ENCODE measurements around the gene TGM5.
"Not testable (repeated sequence)": the region's sequence is repeated elsewhere in the genome, so short reads cannot be mapped to it uniquely, and the experiment has no call there.

The TGM5 gene

DNA sequence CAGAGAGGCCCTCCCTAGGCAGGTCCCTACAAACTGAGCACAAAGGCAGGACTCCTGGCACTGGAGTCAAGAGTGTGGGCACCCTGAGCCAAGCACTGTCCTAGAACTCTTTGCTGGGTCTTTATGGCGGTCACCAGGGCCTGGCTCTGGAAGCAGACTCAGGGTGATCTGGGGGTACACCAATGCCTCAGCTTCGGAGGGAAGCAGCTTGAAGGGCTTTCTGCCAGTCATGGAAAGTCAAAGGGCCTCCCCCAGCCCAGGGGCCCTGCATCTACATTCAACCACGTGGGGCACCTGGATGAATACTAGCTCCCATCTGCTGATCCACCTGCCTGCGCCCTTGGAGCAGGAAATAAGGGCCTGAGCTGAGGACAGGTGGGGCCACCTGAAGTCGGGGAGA, 53.3 kb downstream of the TGM5 start:
- no peak for DNase-seq

- DNase-seq = no peak
Measured at GRCh38 chr15:43212951-43213350, 53.8 kb downstream of the TGM5 start.

DNA sequence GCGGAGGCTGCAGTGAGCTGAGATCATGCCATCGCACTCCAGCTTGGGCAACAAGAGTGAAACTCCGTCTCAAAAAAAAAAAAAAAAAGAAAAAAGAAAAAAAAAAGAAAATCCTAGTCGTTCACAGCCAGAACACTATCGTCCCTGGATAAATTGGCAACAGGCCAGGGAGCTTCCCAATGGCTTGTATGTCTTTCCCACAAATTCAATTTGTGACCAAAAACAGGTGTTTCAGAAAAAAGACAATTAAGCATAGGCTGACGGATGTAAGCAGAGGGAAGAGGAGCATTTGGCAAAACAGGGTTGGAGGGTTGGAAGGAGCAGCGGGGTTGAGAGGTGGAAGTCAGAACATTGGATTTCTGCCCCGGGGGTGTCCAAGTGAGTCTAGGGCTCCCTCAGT, 54.4 kb downstream of the TGM5 start:
- DNase-seq = no peak

DNA sequence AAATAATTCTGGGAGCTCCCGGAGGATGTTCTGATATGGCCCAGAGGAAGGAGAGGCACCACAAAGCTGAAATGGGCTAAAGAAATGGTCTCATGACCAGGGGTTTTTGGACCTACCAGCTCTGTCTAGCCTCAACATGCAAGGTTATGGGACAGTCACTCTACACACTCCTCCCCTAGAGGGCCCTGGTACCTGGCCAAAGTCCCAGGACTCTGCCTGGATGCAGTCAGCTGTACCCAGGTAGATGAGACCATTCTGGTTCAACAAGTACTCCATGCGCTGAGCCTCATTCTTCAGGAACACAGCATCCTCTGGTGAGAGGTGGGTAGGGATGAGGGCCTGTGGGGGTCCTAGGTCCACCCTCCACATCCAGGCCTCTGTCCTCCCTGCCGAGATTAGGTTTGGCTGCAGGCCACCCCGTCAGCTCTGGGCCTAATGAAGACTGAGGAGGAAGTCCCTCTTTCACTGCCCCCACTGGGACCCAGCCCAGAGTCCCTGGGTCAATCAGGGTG, 55.4 kb downstream of the TGM5 start:
- DNase-seq = no peak

DNA sequence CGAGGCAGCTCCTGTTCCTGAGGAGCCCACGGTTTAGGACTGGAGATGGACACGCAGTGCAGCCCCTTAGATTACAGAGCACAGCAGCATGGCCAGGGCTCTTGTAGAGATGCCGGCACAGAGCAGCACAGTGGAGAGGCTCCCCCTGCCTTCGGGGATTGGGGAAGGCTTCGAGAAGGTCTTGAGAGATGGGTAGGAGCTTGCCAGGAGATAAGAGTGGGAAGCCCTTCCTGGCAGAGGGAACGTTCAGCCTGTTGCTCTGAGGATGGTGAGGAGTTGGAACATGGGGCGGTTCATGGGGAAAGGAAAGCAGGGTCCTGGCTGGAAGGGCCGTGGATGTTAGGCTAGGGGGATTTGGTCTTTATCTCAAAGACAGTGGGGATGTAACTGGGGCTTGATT, 55.9 kb downstream of the TGM5 start:
- no peak for DNase-seq

DNA sequence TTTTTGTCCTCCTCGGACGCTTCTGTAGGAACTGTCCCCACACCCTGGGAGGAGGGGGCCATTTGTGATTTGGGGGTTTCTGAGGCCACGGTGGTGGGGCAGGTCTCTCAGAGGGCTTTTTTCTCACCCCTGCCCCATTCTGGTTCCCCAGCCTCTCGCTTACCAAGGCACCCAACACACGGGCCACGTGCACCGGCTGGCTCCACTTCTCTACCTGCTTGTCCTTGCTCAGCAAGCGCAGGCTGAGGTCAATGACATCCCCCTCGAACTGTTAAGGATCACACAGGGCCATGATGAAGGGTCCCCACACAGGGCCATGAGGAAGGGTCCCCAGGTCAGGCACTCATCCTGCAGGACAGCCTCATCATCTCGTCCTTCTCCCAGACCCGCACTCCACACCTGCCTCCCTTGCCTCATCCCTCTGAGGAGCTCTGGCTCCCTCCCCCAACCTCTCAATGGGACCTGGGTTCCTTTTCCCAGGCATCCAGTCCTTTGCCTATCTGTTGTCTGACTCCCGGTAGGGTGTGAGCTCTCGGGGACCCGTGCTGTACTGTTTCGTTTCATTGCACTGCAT, 56.5 kb downstream of the TGM5 start:
- no peak for DNase-seq

GRCh38 chr15:43209059-43209824, 57.5 kb downstream of the TGM5 start:
- no peak for DNase-seq

- no peak for DNase-seq
Measured at GRCh38 chr15:43208052-43209002, 58.4 kb downstream of the TGM5 start.

DNA sequence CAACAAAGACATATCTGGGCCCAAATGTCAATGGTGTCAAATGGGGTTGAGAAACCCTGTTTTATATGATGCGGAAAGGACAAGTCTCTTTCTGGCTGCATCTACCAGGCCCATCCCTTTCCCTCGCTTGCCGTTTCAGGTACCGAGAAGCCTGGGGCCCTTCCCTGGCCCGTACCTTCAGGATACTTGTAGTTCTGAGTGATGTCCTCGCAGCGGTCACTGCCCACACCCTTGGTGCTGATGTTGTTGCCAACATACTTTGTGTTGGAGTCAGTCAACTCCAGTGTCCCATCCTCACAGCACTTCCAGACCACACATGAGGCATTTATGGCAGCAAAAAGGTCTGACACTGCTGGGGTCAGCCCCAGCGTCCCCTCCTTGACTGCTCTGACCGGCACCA, 59.7 kb downstream of the TGM5 start:
- no peak for DNase-seq

DNA sequence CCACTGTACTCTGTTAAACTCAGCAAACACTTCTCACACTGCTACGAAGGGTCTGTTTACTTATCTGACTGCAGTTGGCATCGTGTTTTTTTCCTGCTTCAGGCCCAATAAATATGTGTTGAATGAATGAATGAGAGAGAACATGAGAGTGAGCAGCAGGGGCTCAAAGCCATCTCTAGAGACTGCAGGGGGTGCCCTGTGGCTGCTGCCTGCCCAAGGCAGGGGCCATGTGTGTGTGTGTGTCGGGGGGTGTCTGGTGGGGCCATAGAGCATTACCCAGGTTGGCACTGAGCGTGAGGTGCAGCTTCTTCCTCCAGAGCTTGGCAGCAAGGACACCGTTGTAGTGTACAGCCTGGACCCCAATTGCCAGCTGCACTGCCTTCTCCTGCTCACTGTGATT, 60.7 kb downstream of the TGM5 start:
- DNase-seq = no peak

DNA sequence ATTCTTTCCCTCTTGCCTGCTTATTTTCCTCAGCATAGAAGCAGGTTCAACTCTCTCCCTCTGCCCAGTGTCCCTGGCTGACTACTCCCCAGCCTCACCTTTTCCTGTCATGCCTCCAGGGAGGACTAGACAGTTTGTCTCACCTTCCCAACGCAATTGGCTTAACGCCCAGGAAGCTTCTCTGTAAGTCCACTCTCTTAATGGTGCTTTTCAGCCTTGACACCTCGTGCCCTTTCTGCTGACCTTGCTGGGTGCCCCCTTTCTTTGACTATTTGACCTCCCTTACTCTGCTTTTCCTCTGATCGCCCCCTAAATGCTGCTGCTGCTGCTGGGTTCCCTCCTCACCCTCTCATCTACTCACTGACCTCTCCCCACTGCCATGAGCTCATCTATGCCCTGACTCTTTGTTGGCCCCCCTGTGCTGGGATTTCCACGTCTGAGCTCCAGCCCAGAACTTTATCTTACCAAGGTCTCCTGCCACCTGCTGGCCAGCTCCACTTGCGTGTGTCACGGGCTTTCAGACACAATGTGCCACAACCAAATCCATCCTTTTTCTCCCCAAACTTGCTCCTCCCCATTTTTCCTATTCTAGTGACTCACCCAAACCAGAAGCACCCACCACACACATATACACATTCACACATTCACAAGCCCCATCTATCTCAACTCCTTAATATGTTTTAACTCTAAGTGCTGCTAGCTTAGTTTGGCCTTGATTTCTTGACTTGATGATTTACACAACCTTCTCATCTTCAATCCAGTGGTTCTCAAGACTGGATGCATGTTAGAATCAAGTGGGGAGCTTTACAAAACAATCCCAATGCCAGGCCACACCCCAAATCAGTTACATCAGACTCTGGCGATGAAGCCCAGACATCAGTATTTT, 62.5 kb downstream of the TGM5 start:
- peak in 1 of 2 experiments; percentile 20 for DNase-seq

- no peak for DNase-seq
Measured at GRCh38 chr15:43199945-43200488, 66.7 kb downstream of the TGM5 start.

DNA sequence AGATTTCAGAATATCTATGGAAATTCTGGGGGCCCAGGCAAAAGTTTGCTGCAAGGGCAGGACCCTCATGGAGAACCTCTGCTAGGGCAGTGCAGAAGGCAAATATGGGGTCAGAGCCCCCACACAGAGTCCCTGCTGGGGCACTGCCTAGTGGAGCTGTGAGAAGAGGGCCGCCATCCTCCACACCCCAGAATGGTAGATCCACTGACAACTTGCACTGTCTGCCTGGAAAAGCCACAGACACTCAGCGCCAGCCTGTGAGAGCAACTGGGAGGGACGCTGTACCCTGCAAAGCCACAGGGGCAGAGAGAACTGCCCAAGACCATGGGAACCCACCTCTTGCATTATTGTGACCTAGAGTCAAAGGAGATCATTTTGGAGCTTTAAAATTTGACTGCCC, 67.7 kb downstream of the TGM5 start:
- DNase-seq = no peak

DNA sequence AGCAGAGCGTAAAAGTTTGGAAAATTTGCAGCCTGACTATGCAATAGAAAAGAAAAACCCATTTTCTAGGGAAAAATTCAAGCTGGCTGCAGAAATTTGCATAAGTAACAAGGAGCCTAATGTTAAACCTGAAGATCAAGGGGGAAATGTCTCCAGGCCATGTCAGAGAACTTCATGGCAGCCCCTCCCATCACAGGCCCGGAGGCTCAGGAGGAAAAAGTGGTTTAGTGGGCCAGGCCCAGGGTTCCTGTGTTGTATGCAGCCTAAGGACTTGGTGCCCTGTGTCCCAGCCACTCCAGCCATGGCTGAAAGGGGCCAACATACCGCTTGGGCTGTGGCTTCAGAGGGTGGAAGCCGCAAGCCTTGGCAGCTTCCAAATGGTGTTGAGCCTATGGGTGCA, 68.2 kb downstream of the TGM5 start:
- not testable (repeated sequence) for DNase-seq

GRCh38 chr15:43197773-43198172, 69.0 kb downstream of the TGM5 start:
- not testable (repeated sequence) for DNase-seq

- DNase-seq = no peak
Measured at GRCh38 chr15:43196760-43197548, 69.8 kb downstream of the TGM5 start.

DNA sequence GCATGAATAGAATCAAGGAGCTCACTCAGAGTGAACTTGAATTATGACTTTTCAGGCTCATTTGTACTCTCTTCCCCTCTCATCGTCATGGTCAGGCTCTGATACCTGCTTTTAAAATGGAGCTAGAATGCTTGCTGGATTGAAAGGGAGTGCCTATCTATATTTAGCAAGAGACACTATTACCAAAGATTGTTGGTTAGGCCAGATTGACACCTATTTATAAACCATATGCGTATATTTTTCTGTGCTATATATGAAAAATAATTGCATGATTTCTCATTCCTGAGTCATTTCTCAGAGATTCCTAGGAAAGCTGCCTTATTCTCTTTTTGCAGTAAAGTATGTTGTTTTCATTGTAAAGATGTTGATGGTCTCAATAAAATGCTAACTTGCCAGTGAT, 71.9 kb downstream of the TGM5 start:
- no peak for DNase-seq

GRCh38 chr15:43193710-43194109, 73.0 kb downstream of the TGM5 start:
- no peak for DNase-seq

- no peak for DNase-seq
Measured at GRCh38 chr15:43190178-43190577, 76.5 kb downstream of the TGM5 start.

GRCh38 chr15:43189296-43189695, 77.4 kb downstream of the TGM5 start:
- no peak for DNase-seq

DNA sequence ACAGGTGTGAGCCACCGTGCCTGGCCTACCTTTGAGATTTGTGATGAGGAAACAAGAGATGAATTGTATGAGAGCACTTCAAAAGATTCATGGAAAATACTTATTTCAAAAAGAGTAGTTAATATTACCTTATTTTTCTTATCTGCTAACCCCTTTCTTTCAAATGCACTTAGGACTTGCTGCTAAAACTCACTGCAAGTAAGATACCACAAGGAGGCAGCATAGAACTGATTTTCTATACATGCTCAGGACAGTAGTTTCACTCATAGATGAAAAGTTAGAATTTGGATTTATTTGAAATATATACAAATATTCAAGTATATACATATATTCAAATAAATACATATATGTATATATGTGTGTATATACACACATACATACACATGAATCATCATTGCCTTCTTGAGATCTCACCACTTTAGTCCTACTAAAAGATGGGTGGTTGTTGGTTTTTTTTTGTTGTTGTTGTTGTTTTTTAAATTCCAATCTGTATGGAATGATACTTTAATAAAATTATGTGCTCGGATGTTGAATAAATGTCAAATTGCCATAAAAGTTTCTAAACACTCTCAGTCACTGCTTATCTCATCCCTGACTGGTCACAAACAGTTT, 79.1 kb downstream of the TGM5 start:
- peak in 1 of 2 experiments; percentile 1 for DNase-seq
